ENCODE measurements around the gene GALNT18.
"Not testable (repeated sequence)": the region's sequence is repeated elsewhere in the genome, so short reads cannot be mapped to it uniquely, and the experiment has no call there.

GALNT18 gene

GRCh38 chr11:11458485-11458884 lies 163.3 kb downstream of the GALNT18 start:
- DNase-seq (ENCODE audit: low read depth): no peak

- no peak for DNase-seq (ENCODE audit: low read depth)
These were observed 163.8 kb downstream of the GALNT18 start for GRCh38 chr11:11458001-11458400.

GRCh38 chr11:11456866-11457265 lies 164.9 kb downstream of the GALNT18 start:
- DNase-seq (ENCODE audit: low read depth): no peak

GRCh38 chr11:11454671-11455223 lies 167.1 kb downstream of the GALNT18 start:
- DNase-seq (ENCODE audit: low read depth): no peak

GRCh38 chr11:11451501-11452005 lies 170.3 kb downstream of the GALNT18 start:
- DNase-seq (ENCODE audit: low read depth): no peak

- no peak for DNase-seq (ENCODE audit: low read depth)
These were observed 171.0 kb downstream of the GALNT18 start for GRCh38 chr11:11450744-11451362.

GRCh38 chr11:11449327-11449726 lies 172.5 kb downstream of the GALNT18 start:
- DNase-seq (ENCODE audit: low read depth): no peak

- no peak for DNase-seq (ENCODE audit: low read depth)
These were observed 173.2 kb downstream of the GALNT18 start for GRCh38 chr11:11448626-11449025.

GRCh38 chr11:11447601-11448000 lies 174.2 kb downstream of the GALNT18 start:
- DNase-seq (ENCODE audit: low read depth): not testable (repeated sequence)

GRCh38 chr11:11446967-11447366 lies 174.8 kb downstream of the GALNT18 start:
- no peak for DNase-seq (ENCODE audit: low read depth)

GRCh38 chr11:11446564-11446963 lies 175.2 kb downstream of the GALNT18 start:
- DNase-seq (ENCODE audit: low read depth): no peak

GRCh38 chr11:11445441-11446185 lies 176.2 kb downstream of the GALNT18 start:
- no peak for DNase-seq (ENCODE audit: low read depth)

GRCh38 chr11:11444804-11445131 lies 177.0 kb downstream of the GALNT18 start:
- DNase-seq (ENCODE audit: low read depth): no peak

- DNase-seq (ENCODE audit: low read depth): no peak
These were observed 177.6 kb downstream of the GALNT18 start for GRCh38 chr11:11444027-11444803.

GRCh38 chr11:11442791-11443190 lies 179.0 kb downstream of the GALNT18 start:
- no peak for DNase-seq (ENCODE audit: low read depth)

- DNase-seq (ENCODE audit: low read depth): no peak
These were observed 180.3 kb downstream of the GALNT18 start for GRCh38 chr11:11441516-11441915.

- DNase-seq (ENCODE audit: low read depth): no peak
These were observed 180.7 kb downstream of the GALNT18 start for GRCh38 chr11:11441091-11441490.

GRCh38 chr11:11440144-11440543 lies 181.7 kb downstream of the GALNT18 start:
- DNase-seq (ENCODE audit: low read depth): no peak

- DNase-seq (ENCODE audit: low read depth): no peak
These were observed 182.2 kb downstream of the GALNT18 start for GRCh38 chr11:11439591-11439990.

- DNase-seq (ENCODE audit: low read depth): no peak
These were observed 185.0 kb downstream of the GALNT18 start for GRCh38 chr11:11436715-11437313.

GRCh38 chr11:11435635-11436034 lies 186.2 kb downstream of the GALNT18 start:
- no peak for DNase-seq (ENCODE audit: low read depth)

GRCh38 chr11:11433960-11434359 lies 187.8 kb downstream of the GALNT18 start:
- DNase-seq (ENCODE audit: low read depth): no peak

Measured in activated T-helper 1 cell treated with Interleukin-2 at 50 U/mL for 16 hours (primary cell).